AG09309 (cell line): Measurements from ENCODE around the gene TREM1.

ENCODE experiments used
- DNase-seq: peaks from one replicate; pipeline ENCODE4 v3.0.0-alpha.2; 2010; ENCODE audit warnings: low read depth
- H3K4me3 ChIP-seq: 2 replicates; pipeline ENCODE4 v1.5.1; 2011; ENCODE audit warnings: mild to moderate bottlenecking, low read depth, low read length, moderate library complexity; ENCODE audit not compliant: control insufficient read depth
- TF ChIP-seq, protein P1 (sequence below): IDR thresholded peaks from 2 replicates; pipeline ENCODE4 v1.5.1; 2011; ENCODE audit warnings: mild to moderate bottlenecking, low read depth, low read length, inconsistent platforms; ENCODE audit not compliant: insufficient read depth, control insufficient read depth; ENCODE audit errors: missing control alignments

TREM1 gene

DNA sequence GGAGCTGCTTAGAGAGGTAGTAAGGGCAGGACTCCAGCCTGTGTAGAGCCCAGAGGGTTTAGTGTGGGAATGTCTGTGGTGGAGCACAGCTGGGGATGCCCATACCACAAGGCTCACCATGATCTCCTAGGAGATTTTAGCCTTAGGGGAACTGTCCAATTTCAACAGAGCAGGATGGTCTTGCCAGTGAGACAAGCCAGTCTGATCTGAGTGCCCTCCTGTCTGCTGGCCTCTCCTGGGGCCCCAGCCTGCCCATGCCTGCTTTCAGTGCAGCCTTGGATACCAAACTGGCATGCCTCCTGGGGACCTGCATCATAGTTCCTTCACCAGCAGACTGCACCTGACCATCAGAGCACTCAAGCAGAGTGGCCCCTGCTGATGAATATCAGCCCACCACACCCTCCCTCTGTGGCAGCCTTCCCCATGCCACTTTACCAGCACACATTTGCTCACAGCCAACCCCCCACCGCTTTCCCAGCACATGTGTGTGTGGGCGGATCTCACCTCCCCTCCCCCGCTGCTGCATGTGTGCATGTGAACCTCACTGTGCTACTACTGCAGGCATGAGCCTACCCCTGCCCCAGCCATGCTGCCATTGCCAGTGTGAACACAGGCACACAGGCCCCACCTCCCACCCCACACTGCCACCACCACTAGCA is 7.9 kb upstream of the TREM1 start:
- no peak overlapping the region for H3K4me3 ChIP-seq
- TF ChIP-seq, protein P1, sequence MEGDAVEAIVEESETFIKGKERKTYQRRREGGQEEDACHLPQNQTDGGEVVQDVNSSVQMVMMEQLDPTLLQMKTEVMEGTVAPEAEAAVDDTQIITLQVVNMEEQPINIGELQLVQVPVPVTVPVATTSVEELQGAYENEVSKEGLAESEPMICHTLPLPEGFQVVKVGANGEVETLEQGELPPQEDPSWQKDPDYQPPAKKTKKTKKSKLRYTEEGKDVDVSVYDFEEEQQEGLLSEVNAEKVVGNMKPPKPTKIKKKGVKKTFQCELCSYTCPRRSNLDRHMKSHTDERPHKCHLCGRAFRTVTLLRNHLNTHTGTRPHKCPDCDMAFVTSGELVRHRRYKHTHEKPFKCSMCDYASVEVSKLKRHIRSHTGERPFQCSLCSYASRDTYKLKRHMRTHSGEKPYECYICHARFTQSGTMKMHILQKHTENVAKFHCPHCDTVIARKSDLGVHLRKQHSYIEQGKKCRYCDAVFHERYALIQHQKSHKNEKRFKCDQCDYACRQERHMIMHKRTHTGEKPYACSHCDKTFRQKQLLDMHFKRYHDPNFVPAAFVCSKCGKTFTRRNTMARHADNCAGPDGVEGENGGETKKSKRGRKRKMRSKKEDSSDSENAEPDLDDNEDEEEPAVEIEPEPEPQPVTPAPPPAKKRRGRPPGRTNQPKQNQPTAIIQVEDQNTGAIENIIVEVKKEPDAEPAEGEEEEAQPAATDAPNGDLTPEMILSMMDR: no peak
- no peak for DNase-seq

DNA sequence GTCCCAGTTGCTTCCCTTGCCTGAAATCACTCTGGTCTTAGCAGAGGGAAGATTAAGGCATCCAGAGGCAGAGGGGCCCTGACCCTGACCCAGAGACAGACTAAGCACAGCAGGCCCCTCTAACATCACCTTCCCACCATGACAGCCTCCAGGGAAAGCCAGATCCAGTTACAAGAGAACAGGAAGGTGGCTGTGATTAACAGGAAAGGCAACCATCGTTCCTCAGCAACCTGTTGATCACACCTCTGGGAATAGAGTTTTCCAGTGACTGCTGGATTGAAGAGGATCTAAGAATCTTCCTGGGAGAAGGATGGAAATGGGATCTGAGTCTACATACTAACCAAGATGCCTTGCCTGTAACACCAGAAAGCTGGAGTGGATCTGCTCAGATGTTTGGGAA is 5.2 kb upstream of the TREM1 start:
- TF ChIP-seq, protein P1: no peak
- no peak overlapping the region for H3K4me3 ChIP-seq

DNA sequence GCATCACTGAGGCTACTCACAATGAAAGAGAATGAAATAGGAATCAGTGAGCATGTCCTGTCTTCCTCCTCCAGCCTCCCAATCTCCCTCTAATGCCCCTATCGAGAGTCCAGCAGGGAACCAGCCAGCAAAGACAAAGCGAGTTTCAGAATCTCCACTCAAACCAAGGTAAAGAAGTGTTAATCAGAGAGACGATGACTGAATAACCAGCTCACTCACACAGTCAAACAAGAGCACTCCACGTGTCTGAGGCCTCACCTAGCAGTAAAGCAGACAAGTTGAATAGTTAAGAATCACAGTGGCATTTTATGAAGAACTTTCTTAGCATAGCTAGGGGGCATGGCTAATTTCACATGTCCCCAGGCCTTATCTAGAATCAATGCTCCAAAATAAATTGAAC is 3.3 kb upstream of the TREM1 start:
- TF ChIP-seq, protein P1: no peak
- DNase-seq: no peak
- H3K4me3 ChIP-seq: no peak overlapping the region

More for the DNA sequence above, 5.2 kb upstream of the TREM1 start:
- no peak for DNase-seq

DNA sequence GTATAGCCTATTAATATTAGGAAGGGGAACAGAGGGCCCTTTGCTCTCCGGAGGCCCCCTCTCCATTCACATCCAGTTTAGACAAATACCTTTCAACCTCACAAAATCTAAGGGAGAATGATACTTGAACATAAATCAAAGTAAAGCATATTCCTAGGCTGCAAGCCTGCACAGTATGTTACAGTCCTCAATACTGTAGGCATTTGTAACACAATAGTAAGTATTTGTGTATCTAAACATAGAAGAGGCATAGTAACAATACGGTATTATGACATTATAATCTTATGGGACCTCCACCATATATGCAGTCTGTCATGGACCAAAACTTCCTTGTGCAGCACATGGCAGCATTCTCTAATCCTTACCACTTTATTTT is 2.3 kb upstream of the TREM1 start:
- H3K4me3 ChIP-seq: no peak overlapping the region
- TF ChIP-seq, protein P1: no peak
- no peak for DNase-seq

DNA sequence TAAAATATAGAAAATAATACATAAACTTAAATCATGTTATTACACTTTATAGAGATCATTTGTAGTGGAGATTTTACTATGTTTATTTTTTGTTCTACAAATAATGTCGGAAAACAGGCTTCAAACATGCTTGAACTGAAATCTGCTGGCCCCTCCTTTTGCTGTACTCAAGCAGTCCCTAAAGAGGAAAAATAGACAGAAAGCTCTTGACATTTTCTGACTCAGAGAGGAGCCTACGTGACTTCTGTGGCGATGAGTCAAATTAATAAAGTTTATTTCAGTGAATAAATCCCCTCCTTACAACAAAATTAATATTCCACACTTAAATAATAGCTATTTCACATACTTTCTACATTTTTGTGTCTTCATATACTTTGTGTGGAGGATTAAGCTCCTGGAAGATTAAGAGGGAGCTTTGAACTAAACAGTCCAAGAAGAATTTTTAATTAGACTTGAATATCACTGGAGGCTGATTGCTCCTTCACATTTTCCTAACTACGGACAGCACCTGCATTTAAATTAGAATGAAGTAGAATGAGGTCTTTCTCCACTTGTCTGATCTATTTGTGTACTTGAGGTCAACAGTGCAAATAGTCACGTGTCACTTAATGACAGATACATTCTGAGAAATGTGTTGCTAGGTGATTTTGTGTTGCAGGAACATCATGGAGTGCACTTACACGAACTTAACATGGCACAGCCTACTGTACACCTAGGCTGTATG is 1.7 kb upstream of the TREM1 start:
- DNase-seq: no peak

DNA sequence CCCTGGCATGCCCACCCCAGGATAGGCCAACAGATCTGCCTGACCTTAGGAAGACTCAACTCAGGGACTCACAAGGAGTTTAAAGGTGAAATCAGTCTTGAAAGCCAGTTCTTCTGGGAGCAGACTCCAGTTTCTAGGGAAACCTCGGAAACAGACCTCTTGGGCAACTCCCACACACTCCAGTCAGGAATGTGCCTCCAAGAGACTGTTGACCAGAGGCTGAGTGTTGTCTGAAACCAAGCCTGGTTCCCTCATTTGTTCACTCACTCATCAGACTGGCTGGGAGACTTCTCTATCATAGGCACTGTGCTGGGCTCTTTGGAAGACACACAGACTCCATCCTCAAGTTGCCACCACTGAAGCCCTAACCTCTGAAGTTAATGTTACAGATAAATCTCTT is 1.8 kb downstream of the TREM1 start:
- no peak for DNase-seq
- TF ChIP-seq, protein P1: no peak
- H3K4me3 ChIP-seq: no peak overlapping the region

More for the DNA sequence above, 1.7 kb upstream of the TREM1 start:
- TF ChIP-seq, protein P1: no peak
- H3K4me3 ChIP-seq: no peak overlapping the region
